ENCODE results near the gene HSPA6.
"Not testable (repeated sequence)": the region's sequence is repeated elsewhere in the genome, so short reads cannot be mapped to it uniquely, and the experiment has no call there.

Gene HSPA6

GRCh38 chr1:161542091-161542559 lies 17.8 kb downstream of the HSPA6 start:
- not testable (repeated sequence) for H3K4me1 ChIP-seq (ENCODE audit: insufficient read depth, low read length); H3K27me3 ChIP-seq (ENCODE audit: insufficient read depth, low read length, poor library complexity); H3K36me3 ChIP-seq (ENCODE audit: insufficient read depth, low read length); H3K79me2 ChIP-seq (ENCODE audit: insufficient read depth, low read length); H2AFZ ChIP-seq (ENCODE audit: low read depth, low read length); H3K9ac ChIP-seq (ENCODE audit: low read depth, low read length); H3K4me2 ChIP-seq (ENCODE audit: insufficient read depth, low read length); H4K20me1 ChIP-seq (ENCODE audit: insufficient read depth, low read length); H3K9me3 ChIP-seq (ENCODE audit: insufficient read depth, low read length, severe bottlenecking); DNase-seq; H3K4me3 ChIP-seq (ENCODE audit: low read depth in 1 of 2, low read length in 2 of 2); H3K27ac ChIP-seq (ENCODE audit: low read length); ATAC-seq (ENCODE audit: insufficient read depth, low read depth)

- H3K9ac ChIP-seq (ENCODE audit: low read depth, low read length); H3K9me3 ChIP-seq (ENCODE audit: insufficient read depth, low read length, severe bottlenecking); H4K20me1 ChIP-seq (ENCODE audit: insufficient read depth, low read length); H3K36me3 ChIP-seq (ENCODE audit: insufficient read depth, low read length); DNase-seq; H3K27me3 ChIP-seq (ENCODE audit: insufficient read depth, low read length, poor library complexity); H3K4me2 ChIP-seq (ENCODE audit: insufficient read depth, low read length); H2AFZ ChIP-seq (ENCODE audit: low read depth, low read length); H3K27ac ChIP-seq (ENCODE audit: low read length); H3K79me2 ChIP-seq (ENCODE audit: insufficient read depth, low read length); H3K4me3 ChIP-seq (ENCODE audit: low read depth in 1 of 2, low read length in 2 of 2); ATAC-seq (ENCODE audit: insufficient read depth, low read depth); H3K4me1 ChIP-seq (ENCODE audit: insufficient read depth, low read length): not testable (repeated sequence)
Measured at GRCh38 chr1:161543125-161543524, 18.8 kb downstream of the HSPA6 start.

GRCh38 chr1:161545005-161545731 lies 20.8 kb downstream of the HSPA6 start:
- not testable (repeated sequence) for H3K4me3 ChIP-seq (ENCODE audit: low read depth in 1 of 2, low read length in 2 of 2); H3K27me3 ChIP-seq (ENCODE audit: insufficient read depth, low read length, poor library complexity); ATAC-seq (ENCODE audit: insufficient read depth, low read depth); H3K36me3 ChIP-seq (ENCODE audit: insufficient read depth, low read length); H3K4me2 ChIP-seq (ENCODE audit: insufficient read depth, low read length); DNase-seq; H4K20me1 ChIP-seq (ENCODE audit: insufficient read depth, low read length); H3K9ac ChIP-seq (ENCODE audit: low read depth, low read length); H3K27ac ChIP-seq (ENCODE audit: low read length); H3K79me2 ChIP-seq (ENCODE audit: insufficient read depth, low read length); H3K4me1 ChIP-seq (ENCODE audit: insufficient read depth, low read length); H3K9me3 ChIP-seq (ENCODE audit: insufficient read depth, low read length, severe bottlenecking); H2AFZ ChIP-seq (ENCODE audit: low read depth, low read length)

- not testable (repeated sequence) for ATAC-seq (ENCODE audit: insufficient read depth, low read depth); H3K36me3 ChIP-seq (ENCODE audit: insufficient read depth, low read length)
Measured at GRCh38 chr1:161547995-161548741, 23.8 kb downstream of the HSPA6 start.

GRCh38 chr1:161548749-161549406 lies 24.5 kb downstream of the HSPA6 start:
- H3K79me2 ChIP-seq (ENCODE audit: insufficient read depth, low read length); H2AFZ ChIP-seq (ENCODE audit: low read depth, low read length); H3K4me3 ChIP-seq (ENCODE audit: low read depth in 1 of 2, low read length in 2 of 2); H3K9me3 ChIP-seq (ENCODE audit: insufficient read depth, low read length, severe bottlenecking); H3K4me2 ChIP-seq (ENCODE audit: insufficient read depth, low read length); H3K9ac ChIP-seq (ENCODE audit: low read depth, low read length); DNase-seq; H3K27ac ChIP-seq (ENCODE audit: low read length); H3K27me3 ChIP-seq (ENCODE audit: insufficient read depth, low read length, poor library complexity); H3K4me1 ChIP-seq (ENCODE audit: insufficient read depth, low read length); ATAC-seq (ENCODE audit: insufficient read depth, low read depth); H4K20me1 ChIP-seq (ENCODE audit: insufficient read depth, low read length); H3K36me3 ChIP-seq (ENCODE audit: insufficient read depth, low read length): not testable (repeated sequence)

More at GRCh38 chr1:161547995-161548741, 23.8 kb downstream of the HSPA6 start:
- H2AFZ ChIP-seq (ENCODE audit: low read depth, low read length); H3K4me3 ChIP-seq (ENCODE audit: low read depth in 1 of 2, low read length in 2 of 2); H3K4me2 ChIP-seq (ENCODE audit: insufficient read depth, low read length); H3K9me3 ChIP-seq (ENCODE audit: insufficient read depth, low read length, severe bottlenecking); H4K20me1 ChIP-seq (ENCODE audit: insufficient read depth, low read length); H3K27me3 ChIP-seq (ENCODE audit: insufficient read depth, low read length, poor library complexity); H3K27ac ChIP-seq (ENCODE audit: low read length); H3K79me2 ChIP-seq (ENCODE audit: insufficient read depth, low read length); H3K9ac ChIP-seq (ENCODE audit: low read depth, low read length); H3K4me1 ChIP-seq (ENCODE audit: insufficient read depth, low read length); DNase-seq: not testable (repeated sequence)

Measured in DND-41 (cell line).